Measurements from ENCODE around the gene DNAJC10. TPM values are rescaled to one million over a fixed set of nuclear protein-coding genes. Genes with fewer than 3 reads are reported as not detected.

DNAJC10 gene
- total and polyA plus RNA-seq, 2 donors (not counting 3 experiments of a cell fraction or from before 2014, with no cell fraction given): 45.1 to 201 TPM

DNA sequence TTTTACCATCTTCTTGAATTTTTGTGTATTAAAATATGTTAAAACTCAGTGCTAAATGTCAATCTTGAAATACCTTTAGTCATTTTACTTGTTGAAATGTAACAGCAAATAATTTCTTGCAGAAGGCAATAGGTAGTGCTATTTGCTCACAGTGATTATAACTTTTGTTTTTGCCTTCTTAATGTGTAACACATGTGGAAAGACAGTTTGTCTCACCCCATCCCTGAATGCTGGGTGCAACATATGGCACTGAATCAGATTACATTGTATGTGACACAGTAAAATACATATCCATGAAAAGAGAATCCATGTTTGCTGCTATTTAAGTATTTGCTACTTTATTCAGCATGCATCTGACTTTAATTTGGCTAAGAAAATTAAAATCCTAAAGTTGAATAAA, 115.0 kb downstream of the DNAJC10 start:
- Histone ChIP-seq H3K79me2 (ENCODE audit: control insufficient read depth, insufficient read depth, low read length) (no peaks in the 10 kb centered on the region), H3K4me1 (ENCODE audit: control insufficient read depth, extremely low read depth, insufficient read depth, low read length) (no peaks in the 10 kb centered on the region), H3K36me3 (ENCODE audit: control insufficient read depth in 2 of 2, extremely low read depth in 1 of 2, insufficient read depth in 2 of 2, low read length in 2 of 2) (no peaks in the 10 kb centered on the region), H3K9me3 (replicated peaks; ENCODE audit: control insufficient read depth, insufficient read depth, low read length) (no peaks in the 10 kb centered on the region), H2AFZ (ENCODE audit: low read depth, low read length) (no peak overlapping the region), H4K20me1 (replicated peaks; ENCODE audit: control insufficient read depth, extremely low read depth, insufficient read depth, low read length) (no peaks in the 10 kb centered on the region), H3K9me1 (replicated peaks; ENCODE audit: control insufficient read depth, extremely low read depth, insufficient read depth, low read length) (no peaks in the 10 kb centered on the region), H3K27ac (ENCODE audit: insufficient read depth, low read depth, low read length) (no peak overlapping the region), H3K27me3 (ENCODE audit: control insufficient read depth in 2 of 2, insufficient read depth in 2 of 2, low read length in 2 of 2) (peaks cover 12 to 15% of the 10 kb centered on the region in 2 experiments), H3K9ac (replicated peaks; ENCODE audit: extremely low read depth, insufficient read depth, low read length) (no peak overlapping the region), H3K4me2 (ENCODE audit: insufficient read depth, low read length) (no peak overlapping the region), H3K4me3 (replicated peaks in 1 of 3; ENCODE audit: insufficient read depth in 1 of 3, low read depth in 1 of 3, low read length in 3 of 3) (no peak overlapping the region)
- DNase-seq (ENCODE audit: low read depth, low spot score) (no peak), FAIRE-seq (no peak)
- POLR2A ChIA-PET: no interaction called here
- dilution Hi-C loops (cut with MboI; ENCODE audit: extremely low pct_ligation_motif_present, low sequenced_read_pairs) (no loop called here), intact Hi-C loops (cut with micrococcal nuclease) (no loop called here)
- no TSS peak for BruUV-seq (replicated peaks)
- CTCF ChIA-PET: no interaction called here
- no peak for TF ChIP-seq GATA2 (IDR thresholded peaks at IDR 0.05; ENCODE audit: insufficient read depth, insufficient read length, low read depth, low read length)
- no peak for TF ChIP-seq POLR2A (IDR thresholded peaks at IDR 0.05; ENCODE audit: low read depth, low read length)
- TF ChIP-seq EZH2 (IDR thresholded peaks at IDR 0.05; ENCODE audit: borderline replicate concordance, low read depth, low read length, severe bottlenecking): no peak
- TF ChIP-seq POLR2AphosphoS5 (IDR thresholded peaks at IDR 0.05; ENCODE audit: insufficient read depth, low read depth, low read length): no peak
- no peak for TF ChIP-seq JUN (IDR thresholded peaks at IDR 0.05; ENCODE audit: borderline replicate concordance, insufficient read depth, insufficient read length, low read depth)
- TF ChIP-seq FOS (IDR thresholded peaks at IDR 0.05; ENCODE audit: borderline replicate concordance, insufficient read depth, low read length): no peak
- TF ChIP-seq, protein P1, sequence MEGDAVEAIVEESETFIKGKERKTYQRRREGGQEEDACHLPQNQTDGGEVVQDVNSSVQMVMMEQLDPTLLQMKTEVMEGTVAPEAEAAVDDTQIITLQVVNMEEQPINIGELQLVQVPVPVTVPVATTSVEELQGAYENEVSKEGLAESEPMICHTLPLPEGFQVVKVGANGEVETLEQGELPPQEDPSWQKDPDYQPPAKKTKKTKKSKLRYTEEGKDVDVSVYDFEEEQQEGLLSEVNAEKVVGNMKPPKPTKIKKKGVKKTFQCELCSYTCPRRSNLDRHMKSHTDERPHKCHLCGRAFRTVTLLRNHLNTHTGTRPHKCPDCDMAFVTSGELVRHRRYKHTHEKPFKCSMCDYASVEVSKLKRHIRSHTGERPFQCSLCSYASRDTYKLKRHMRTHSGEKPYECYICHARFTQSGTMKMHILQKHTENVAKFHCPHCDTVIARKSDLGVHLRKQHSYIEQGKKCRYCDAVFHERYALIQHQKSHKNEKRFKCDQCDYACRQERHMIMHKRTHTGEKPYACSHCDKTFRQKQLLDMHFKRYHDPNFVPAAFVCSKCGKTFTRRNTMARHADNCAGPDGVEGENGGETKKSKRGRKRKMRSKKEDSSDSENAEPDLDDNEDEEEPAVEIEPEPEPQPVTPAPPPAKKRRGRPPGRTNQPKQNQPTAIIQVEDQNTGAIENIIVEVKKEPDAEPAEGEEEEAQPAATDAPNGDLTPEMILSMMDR (IDR thresholded peaks at IDR 0.05; ENCODE audit: extremely low read depth in 1 of 2, insufficient read depth in 1 of 2, low read depth in 1 of 2, low read length in 2 of 2): no peak
- no peak for TF ChIP-seq MAX (IDR thresholded peaks at IDR 0.05; ENCODE audit: insufficient read depth, insufficient read length)
- no peak for TF ChIP-seq MYC (IDR thresholded peaks at IDR 0.05; ENCODE audit: low read depth, low read length)
